Astrocyte of the cerebellum (primary cell): Measurements from ENCODE around the gene CD274.
A peak's percentile ranks its signal among the peaks of the same experiment; 100 is the strongest.

Experiments
- DNase-seq: peaks from one replicate; pipeline ENCODE4 v3.0.0-alpha.2; 2011; ENCODE audit warnings: low read depth
- H3K4me3 ChIP-seq: 2 replicates; pipeline ENCODE4 v1.5.1; 2011; ENCODE audit warnings: mild to moderate bottlenecking, low read depth, low read length, moderate library complexity
- CTCF ChIP-seq: IDR thresholded peaks from 2 replicates; pipeline ENCODE4 v1.5.1; 2012; ENCODE audit warnings: low read length, low read depth, moderate library complexity, mild to moderate bottlenecking; ENCODE audit errors: missing control alignments
- in situ Hi-C: cut with HindIII; loops from 2 replicates; pipeline ENCODE4 v1.10.0; 2017; ENCODE audit warnings: low sequenced_read_pairs

The CD274 gene

GRCh38 chr9:5502553-5502952 is 52.2 kb downstream of the CD274 start:
- DNase-seq: no peak
- H3K4me3 ChIP-seq: no peak overlapping the region
- in situ Hi-C loops: no loop called here
- TF ChIP-seq CTCF: no peak

DNA sequence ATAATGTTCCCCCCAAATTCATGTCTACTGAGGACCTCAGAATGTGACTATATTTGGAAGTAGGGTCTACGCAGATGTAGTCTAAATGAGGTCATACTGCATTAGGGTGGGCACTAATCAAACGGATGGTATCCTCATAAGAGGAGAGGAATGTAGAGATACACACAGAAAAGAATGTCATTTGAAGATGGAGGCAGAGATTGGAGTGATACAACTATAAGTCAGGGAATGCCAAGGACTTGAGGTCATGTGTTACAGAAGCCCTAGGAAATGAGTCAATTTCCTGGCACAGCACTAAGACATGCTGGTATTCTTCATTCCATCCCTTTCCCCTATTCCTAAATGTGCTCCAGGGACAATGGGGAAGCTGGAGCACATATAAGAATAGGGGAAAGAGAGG is 59.2 kb downstream of the CD274 start:
- TF ChIP-seq CTCF: no peak
- peak; percentile 62 for DNase-seq
- no peak overlapping the region for H3K4me3 ChIP-seq
- in situ Hi-C loops: no loop called here

DNA sequence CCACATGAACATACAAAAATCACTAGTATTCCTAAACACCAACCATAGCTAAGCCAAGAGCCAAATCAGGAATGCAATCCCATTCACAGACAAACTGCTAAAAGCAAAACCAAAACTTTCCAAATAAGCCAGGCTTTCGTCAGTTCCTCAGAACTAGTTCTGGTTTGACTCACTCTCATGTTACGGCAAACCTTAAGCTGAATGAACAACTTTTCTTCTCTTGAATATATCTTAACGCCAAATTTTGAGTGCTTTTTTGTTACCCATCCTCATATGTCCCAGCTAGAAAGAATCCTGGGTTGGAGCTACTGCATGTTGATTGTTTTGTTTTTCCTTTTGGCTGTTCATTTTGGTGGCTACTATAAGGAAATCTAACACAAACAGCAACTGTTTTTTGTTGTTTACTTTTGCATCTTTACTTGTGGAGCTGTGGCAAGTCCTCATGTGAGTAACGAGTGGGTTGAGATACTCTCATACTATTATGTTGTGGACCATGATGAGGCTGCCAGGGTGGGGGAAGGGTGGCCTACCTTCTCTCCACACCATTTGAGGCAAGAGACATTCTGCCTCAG is 60.1 kb downstream of the CD274 start, which contains the start of gene PDCD1LG2:
Gene PDCD1LG2, plus strand, starts transcription at position 172 of the 572 bp plus-strand sequence. CDS start 12,016 bp downstream, outside the sequence.
- no peak for TF ChIP-seq CTCF
- in situ Hi-C loops: no loop called here
- H3K4me3 ChIP-seq: peak within 1 kb of the TSS; percentile 41
- DNase-seq: peak; percentile 65

DNA sequence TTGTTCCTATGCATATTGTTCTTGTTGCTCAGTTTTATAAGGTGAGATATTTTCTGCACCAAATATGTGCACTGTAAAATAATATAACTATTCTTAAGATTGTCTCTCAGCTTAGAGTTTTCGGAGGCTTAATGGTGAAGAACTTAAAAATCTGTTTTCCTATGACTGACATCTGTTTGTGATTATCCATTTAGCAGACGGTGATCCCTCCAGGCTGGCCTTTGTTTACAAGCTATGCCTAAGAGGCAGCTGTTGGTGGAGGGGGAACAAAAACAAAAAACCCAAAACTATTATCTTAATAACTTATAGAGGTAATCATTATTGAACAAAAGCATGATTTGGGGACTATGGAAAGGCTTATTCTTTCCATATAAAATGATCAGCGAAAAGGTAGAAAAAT is 60.6 kb downstream of the CD274 start:
- H3K4me3 ChIP-seq: peak overlapping the region; percentile 41
- DNase-seq: no peak
- in situ Hi-C loops: no loop called here
- TF ChIP-seq CTCF: no peak

GRCh38 chr9:5511476-5511875 is 61.1 kb downstream of the CD274 start:
- H3K4me3 ChIP-seq: peak overlapping the region; percentile 41
- no peak for DNase-seq

DNA sequence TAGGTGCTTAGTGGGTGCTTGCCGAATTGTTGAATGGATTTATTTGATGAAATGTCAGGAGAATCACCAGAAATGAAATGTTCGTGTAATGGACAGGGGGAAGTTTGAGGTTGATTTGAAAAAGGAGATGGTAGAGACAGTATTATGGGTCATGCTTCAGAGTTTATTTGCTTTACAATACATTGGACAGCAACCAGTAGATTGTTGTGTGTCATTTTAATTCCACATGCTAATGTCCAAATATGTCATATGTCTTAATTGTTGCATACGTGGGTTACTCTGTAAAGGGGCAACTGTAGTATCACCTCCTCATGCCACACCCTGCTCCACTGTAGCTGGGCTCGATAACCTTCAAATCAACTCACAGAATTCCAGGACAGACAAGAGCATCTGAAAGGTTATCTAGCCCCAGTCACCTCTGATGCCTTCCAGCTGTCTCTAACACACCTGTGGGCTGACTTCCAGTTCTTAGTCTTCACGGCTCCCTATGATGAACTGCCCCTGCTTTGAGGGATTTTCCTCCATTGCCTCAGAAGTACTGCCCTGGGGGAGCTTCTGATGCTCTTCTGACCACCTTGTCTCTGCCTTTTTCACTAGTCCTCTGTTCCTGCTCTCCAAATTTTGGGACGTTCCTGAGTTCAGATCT is 61.7 kb downstream of the CD274 start:
- in situ Hi-C loops: no loop called here
- no peak for TF ChIP-seq CTCF
- DNase-seq: no peak
- H3K4me3 ChIP-seq: peak overlapping the region; percentile 41

More at GRCh38 chr9:5511476-5511875, 61.1 kb downstream of the CD274 start:
- no peak for TF ChIP-seq CTCF
- in situ Hi-C loops: no loop called here
